Activated T-helper 1 cell treated with anti-CD3 and anti-CD28 coated beads, Interleukin-12 subunit alpha, Interleukin-12 subunit beta, Interleukin-2, Interleukin-4 antibody, amounts not matched to agents 30 ng/mL and 10 ng/mL and 1 ng/mL, durations not matched to agents 14 hours and 24 hours and 36 hours (primary cell): ENCODE data around the gene BTBD6. TPM values are rescaled to one million over a fixed set of nuclear protein-coding genes. Genes with fewer than 3 reads are reported as not detected.

Source experiments
- DNase-seq: peaks from one replicate; pipeline ENCODE4 v3.0.0; 2021; ENCODE audit warnings: low spot score
- H3K27ac Mint-ChIP-seq: one replicate; pipeline ENCODE4 v1.8.0; 2021; ENCODE audit warnings: mild to moderate bottlenecking, mixed read lengths
- H3K27me3 Mint-ChIP-seq: one replicate; pipeline ENCODE4 v1.8.0; 2022; ENCODE audit warnings: mild to moderate bottlenecking, moderate library complexity, mixed read lengths; ENCODE audit not compliant: insufficient read depth
- H3K36me3 Mint-ChIP-seq: one replicate; pipeline ENCODE4 v1.8.0; 2021; ENCODE audit warnings: low read depth, mixed read lengths
- H3K4me1 Mint-ChIP-seq: one replicate; pipeline ENCODE4 v1.8.0; 2021; ENCODE audit warnings: low read depth, mixed read lengths
- H3K4me3 Mint-ChIP-seq: one replicate; pipeline ENCODE4 v1.8.0; 2021; ENCODE audit warnings: mild to moderate bottlenecking, moderate library complexity, mixed read lengths
- H3K9me3 Mint-ChIP-seq: one replicate; pipeline ENCODE4 v1.8.0; 2021; ENCODE audit warnings: mixed read lengths
- intact Hi-C: fragments of 100-400 bp; cut with micrococcal nuclease; formaldehyde crosslinking; loops from one replicate; pipeline ENCODE4 v1.15.1; 2024
- total RNA-seq: library from RNA; stranded (reverse); gene quantifications from 2 replicates; pipeline ENCODE4 v1.2.3, GENCODE V29; 2022

Gene BTBD6
- 41.1 and 41.9 TPM in 2 replicates for total RNA-seq

- Mint-ChIP-seq H3K27ac (peak within 1 kb of the TSS; percentile 87), H3K27me3 (no peaks in the 10 kb centered on the region), H3K9me3 (no peaks in the 10 kb centered on the region), H3K4me1 (peaks cover 16% of the 10 kb centered on the region), H3K36me3 (peaks cover 8% of the 10 kb centered on the region), H3K4me3 (peak within 1 kb of the TSS; percentile 83)
- intact Hi-C loops = loop anchor here (10.0 kb wide), 3 partner anchors 56 to 236 kb away; partner anchors contain the start of genes BRF1, CRIP1 and NUDT14
- DNase-seq = peak; percentile 87
Measured at GRCh38 chr14:105248368-105249181, at the start of gene BTBD6. Gene BTBD6 (plus strand): TSS chr14:105248533. CDS start chr14:105248712, 179 bp downstream.

DNA sequence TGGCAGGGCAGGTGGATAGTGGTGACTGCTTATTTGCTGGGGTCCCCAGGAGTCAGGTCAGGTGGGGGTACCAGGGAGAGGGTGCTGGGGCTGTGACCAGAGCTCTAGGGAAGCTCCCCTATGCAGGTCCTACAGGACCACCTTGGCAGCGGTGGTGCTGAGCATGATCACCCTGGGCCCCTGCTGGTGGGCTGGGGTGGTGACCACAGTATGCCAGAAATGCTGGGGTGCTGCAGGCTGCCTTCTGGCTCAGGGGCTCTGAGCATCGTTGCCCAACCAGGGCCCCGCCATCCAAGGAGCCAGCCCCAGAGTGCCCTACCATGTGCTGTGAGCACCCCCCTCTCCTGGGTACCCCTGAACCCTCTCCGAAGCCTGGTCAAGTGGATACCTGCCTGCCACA lies 49.7 kb upstream of the BTBD6 start:
- peaks cover 17% of the 10 kb centered on the region for H3K4me1 Mint-ChIP-seq
- no peaks in the 10 kb centered on the region for H3K9me3 Mint-ChIP-seq

GRCh38 chr14:105199093-105199492 lies 49.2 kb upstream of the BTBD6 start:
- H3K36me3 Mint-ChIP-seq = no peaks in the 10 kb centered on the region
- H3K9me3 Mint-ChIP-seq = no peaks in the 10 kb centered on the region
- H3K4me1 Mint-ChIP-seq = peaks cover 12% of the 10 kb centered on the region
- intact Hi-C loops = no loop called here
- no peak overlapping the region for H3K27ac Mint-ChIP-seq
- peaks cover 18% of the 10 kb centered on the region for H3K27me3 Mint-ChIP-seq
- H3K4me3 Mint-ChIP-seq = no peak overlapping the region
- DNase-seq = no peak

More for the DNA sequence above, 49.7 kb upstream of the BTBD6 start:
- Mint-ChIP-seq H3K4me3 (no peak overlapping the region), H3K27me3 (peaks cover 18% of the 10 kb centered on the region), H3K36me3 (no peaks in the 10 kb centered on the region), H3K27ac (no peak overlapping the region)
- intact Hi-C loops = no loop called here
- no peak for DNase-seq

DNA sequence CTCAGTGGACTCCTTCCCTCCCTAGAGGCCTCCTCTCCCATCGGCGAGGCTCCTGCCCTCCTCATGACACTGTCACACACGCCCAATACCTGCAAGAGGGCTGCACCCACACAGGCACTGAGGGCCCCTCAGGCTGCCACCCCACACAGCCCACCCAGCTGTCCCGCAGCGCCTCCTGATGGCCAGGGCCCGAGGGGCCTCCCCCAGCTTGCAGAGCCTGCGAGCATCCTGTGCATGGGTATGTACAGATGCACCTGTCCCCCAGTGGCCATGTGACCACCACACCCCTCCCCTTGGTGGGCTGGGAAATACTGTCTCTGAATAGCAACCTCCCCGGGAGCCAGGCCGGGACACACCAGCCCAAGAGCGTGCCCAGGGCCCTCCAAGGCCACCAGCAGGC lies 48.3 kb upstream of the BTBD6 start:
- peaks cover 5% of the 10 kb centered on the region for H3K4me1 Mint-ChIP-seq
- no peaks in the 10 kb centered on the region for H3K9me3 Mint-ChIP-seq
- no peak for DNase-seq
- H3K36me3 Mint-ChIP-seq = no peaks in the 10 kb centered on the region
- H3K27me3 Mint-ChIP-seq = peaks cover 13% of the 10 kb centered on the region
- intact Hi-C loops = loop anchor here (5.0 to 10.0 kb wide), 2 partner anchors 108 to 325 kb away; partner anchors contain the start of gene TMEM121
- H3K27ac Mint-ChIP-seq = no peak overlapping the region
- H3K4me3 Mint-ChIP-seq = no peak overlapping the region

DNA sequence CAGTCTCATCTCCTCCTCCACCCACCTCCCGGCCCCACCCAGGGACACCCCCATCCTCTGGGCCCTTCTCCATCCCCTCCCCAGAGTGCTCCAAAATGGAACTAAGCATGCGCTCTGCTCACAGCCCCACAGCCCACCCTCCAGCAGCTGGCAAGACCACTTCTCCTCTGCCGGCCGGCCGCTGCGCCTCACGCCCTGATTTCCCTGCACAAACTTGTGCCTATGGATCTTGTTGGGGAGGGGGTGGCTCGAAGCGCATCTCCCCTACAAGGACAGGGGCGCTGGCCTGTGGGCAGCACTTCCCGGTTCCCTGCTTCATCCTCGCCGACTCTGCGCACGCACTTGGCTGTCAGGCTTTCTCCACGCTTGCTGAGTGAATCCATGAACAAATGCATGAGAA lies 47.7 kb upstream of the BTBD6 start:
- intact Hi-C loops = loop anchor here (5.0 to 10.0 kb wide), 2 partner anchors 108 to 324 kb away; partner anchors contain the start of gene TMEM121
- Mint-ChIP-seq H3K27me3 (peaks cover 9% of the 10 kb centered on the region), H3K36me3 (no peaks in the 10 kb centered on the region), H3K4me3 (no peak overlapping the region), H3K9me3 (no peaks in the 10 kb centered on the region), H3K4me1 (peaks cover 5% of the 10 kb centered on the region), H3K27ac (no peak overlapping the region)
- DNase-seq = no peak

DNA sequence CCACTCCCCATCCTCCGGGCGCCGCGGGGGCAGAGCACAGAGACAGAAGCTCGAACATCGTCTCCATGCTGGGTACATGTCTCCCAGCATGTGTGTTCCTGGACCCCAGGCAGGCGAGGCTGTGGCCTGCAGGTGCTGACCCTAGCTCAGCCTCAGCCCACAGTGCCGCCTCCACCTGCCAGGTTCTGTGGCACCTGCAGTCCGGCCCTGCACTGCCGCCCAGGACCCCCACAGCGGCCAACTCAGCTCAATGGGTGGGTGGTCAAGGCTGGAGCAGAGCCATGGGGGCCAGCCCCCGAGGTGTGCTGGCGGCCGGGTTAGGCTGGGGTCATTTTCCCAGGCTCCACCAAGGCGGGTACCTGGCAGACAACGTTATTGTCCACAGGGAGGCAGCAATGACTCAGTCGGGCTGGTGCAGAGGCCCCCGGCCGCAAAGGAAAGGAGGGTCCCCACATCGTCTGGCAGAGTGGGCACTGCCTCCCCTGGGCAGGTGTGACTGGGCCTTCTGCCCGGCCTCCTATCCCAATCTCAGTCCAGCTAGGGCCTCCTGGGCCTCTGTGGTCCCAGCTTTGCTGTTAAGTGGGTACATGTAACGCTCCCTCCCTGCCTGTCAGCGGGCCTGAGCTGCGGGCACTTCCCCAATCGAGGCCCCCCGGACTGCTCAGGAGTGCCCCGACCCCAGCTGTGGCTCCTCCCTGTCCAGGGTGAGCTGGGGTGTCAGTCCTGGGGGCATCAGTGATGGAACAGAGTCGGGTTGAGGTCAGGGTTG lies 47.0 kb upstream of the BTBD6 start:
- Mint-ChIP-seq H3K4me3 (no peak overlapping the region), H3K9me3 (no peaks in the 10 kb centered on the region), H3K36me3 (no peaks in the 10 kb centered on the region), H3K27me3 (peaks cover 6% of the 10 kb centered on the region), H3K4me1 (peaks cover 5% of the 10 kb centered on the region), H3K27ac (peak overlapping the region; percentile 55)
- intact Hi-C loops = loop anchor here (5.0 to 10.0 kb wide), 2 partner anchors 109 to 323 kb away; partner anchors contain the start of gene TMEM121
- DNase-seq = no peak

GRCh38 chr14:105201925-105202513 lies 46.3 kb upstream of the BTBD6 start:
- DNase-seq = no peak
- peaks cover 5% of the 10 kb centered on the region for H3K4me1 Mint-ChIP-seq
- H3K27ac Mint-ChIP-seq = peak overlapping the region; percentile 55
- H3K36me3 Mint-ChIP-seq = no peaks in the 10 kb centered on the region
- H3K27me3 Mint-ChIP-seq = peaks cover 6% of the 10 kb centered on the region
- intact Hi-C loops = loop anchor here (5.0 to 10.0 kb wide), 2 partner anchors 110 to 323 kb away; partner anchors contain the start of gene TMEM121
- no peaks in the 10 kb centered on the region for H3K9me3 Mint-ChIP-seq
- H3K4me3 Mint-ChIP-seq = no peak overlapping the region

- peak; percentile 55 for DNase-seq
- H3K27ac Mint-ChIP-seq = no peak overlapping the region
- H3K27me3 Mint-ChIP-seq = no peaks in the 10 kb centered on the region
- intact Hi-C loops = loop anchor here (1.0 to 10.0 kb wide), 4 partner anchors 78 to 322 kb away; partner anchors contain the start of gene TMEM121
- peaks cover 5% of the 10 kb centered on the region for H3K4me1 Mint-ChIP-seq
- H3K9me3 Mint-ChIP-seq = no peaks in the 10 kb centered on the region
- no peaks in the 10 kb centered on the region for H3K36me3 Mint-ChIP-seq
- H3K4me3 Mint-ChIP-seq = no peak overlapping the region
Measured at GRCh38 chr14:105203057-105203531, 45.2 kb upstream of the BTBD6 start.

DNA sequence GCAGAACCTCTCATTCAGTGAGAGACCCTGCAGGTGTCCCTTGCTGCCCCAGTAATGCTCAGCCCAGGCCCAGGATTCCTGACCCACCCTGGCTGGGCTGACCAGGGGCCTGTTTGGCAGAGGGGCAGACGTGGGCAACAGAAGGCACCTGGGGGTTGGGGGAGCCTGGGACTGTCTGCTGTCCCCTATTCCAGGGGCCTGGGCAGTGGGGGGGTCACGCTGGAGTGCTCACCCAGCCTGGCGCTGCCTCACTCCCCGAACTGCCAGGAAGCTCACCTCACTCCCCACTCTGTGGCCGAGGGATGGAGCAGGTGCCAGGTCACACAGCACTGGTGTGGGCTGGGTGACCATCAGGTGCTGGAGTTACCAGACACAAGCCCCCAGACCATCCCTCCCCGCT lies 44.6 kb upstream of the BTBD6 start:
- H3K36me3 Mint-ChIP-seq = no peaks in the 10 kb centered on the region
- DNase-seq = no peak
- H3K9me3 Mint-ChIP-seq = no peaks in the 10 kb centered on the region
- H3K4me3 Mint-ChIP-seq = no peak overlapping the region
- H3K27me3 Mint-ChIP-seq = no peaks in the 10 kb centered on the region
- intact Hi-C loops = loop anchor here (1.0 to 10.0 kb wide), 4 partner anchors 78 to 321 kb away; partner anchors contain the start of gene TMEM121
- H3K27ac Mint-ChIP-seq = no peak overlapping the region
- H3K4me1 Mint-ChIP-seq = peaks cover 5% of the 10 kb centered on the region

DNA sequence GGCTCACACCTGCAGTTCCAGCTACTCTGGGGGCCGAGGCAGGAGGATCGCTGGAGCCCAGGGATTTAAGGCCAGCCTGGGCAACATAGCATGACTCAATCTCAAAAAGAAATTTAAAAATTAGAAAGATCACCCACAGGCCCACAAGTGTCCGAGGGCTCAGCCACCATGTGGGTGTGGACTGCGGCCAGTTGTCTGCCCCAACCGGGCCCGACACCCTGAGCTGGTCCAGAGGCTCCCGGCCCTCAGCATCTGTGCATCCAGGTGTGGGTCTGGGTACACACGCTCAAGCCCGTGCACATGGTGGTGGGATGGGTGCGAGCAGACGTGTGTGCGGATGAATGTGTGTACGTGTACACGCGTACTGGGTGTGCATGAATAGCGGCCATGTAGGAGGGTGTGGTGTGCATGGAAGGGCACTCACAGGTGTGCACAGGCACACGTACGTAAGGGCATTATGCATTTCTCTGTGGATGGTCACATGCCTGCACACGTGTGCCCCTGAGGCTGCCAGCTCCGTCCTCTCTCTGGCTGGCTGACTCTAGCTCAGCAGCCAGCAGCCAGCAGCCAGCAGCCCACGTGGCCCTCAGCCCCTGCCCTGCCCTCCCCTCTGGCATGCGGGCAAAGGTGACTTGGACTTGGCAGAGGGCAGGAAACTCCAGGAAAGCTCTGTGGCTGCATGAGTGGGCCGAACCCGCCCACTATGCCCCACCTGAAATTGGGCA lies 44.0 kb upstream of the BTBD6 start:
- Mint-ChIP-seq H3K27me3 (no peaks in the 10 kb centered on the region), H3K4me1 (peaks cover 5% of the 10 kb centered on the region), H3K9me3 (no peaks in the 10 kb centered on the region), H3K4me3 (no peak overlapping the region), H3K36me3 (no peaks in the 10 kb centered on the region), H3K27ac (no peak overlapping the region)
- no peak for DNase-seq
- intact Hi-C loops = loop anchor here (5.0 to 10.0 kb wide), 2 partner anchors 112 to 320 kb away; partner anchors contain the start of gene TMEM121

DNA sequence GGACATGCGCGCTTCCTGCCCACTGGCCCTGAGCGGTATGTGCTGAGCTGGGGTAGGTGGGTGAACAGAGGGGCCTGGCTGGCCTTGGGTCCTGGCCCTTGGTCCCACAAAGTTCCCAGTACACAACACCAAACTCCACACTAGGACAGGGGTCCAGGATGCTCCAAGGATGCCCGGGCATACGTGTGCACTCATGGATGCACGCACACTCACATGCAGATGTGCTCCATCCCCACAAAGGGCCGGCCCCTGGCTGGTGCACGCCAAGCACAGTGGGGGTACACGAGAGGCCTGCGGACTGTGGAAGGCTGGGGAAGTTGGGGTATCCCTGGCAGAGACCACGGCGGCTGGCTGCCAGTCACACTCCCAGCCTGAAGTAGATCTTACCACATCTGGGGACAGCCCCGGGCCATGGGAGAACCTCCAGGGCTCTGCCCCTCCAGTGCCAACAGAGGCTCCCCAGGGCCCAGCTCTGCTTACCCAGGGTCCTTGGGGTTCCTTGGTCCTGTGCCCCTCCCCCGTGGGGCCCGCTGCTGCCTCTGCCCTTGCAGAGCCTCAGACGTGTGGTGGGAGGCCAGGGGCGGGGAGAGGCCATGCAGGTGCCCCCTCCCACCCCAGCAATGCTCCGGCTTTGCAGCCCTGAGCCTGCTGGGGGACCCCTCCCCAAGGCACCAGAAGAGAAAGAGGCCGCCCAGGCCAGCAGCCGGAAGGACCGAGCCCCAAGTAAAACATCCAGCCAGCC lies 43.2 kb upstream of the BTBD6 start:
- Mint-ChIP-seq H3K36me3 (no peaks in the 10 kb centered on the region), H3K27me3 (no peaks in the 10 kb centered on the region), H3K9me3 (no peaks in the 10 kb centered on the region), H3K4me3 (no peak overlapping the region), H3K4me1 (peaks cover 5% of the 10 kb centered on the region), H3K27ac (no peak overlapping the region)
- no peak for DNase-seq
- intact Hi-C loops = loop anchor here (5.0 to 10.0 kb wide), 2 partner anchors 113 to 320 kb away; partner anchors contain the start of gene TMEM121
